ENCODE measurements around the gene CCDC88C.

Gene CCDC88C

DNA sequence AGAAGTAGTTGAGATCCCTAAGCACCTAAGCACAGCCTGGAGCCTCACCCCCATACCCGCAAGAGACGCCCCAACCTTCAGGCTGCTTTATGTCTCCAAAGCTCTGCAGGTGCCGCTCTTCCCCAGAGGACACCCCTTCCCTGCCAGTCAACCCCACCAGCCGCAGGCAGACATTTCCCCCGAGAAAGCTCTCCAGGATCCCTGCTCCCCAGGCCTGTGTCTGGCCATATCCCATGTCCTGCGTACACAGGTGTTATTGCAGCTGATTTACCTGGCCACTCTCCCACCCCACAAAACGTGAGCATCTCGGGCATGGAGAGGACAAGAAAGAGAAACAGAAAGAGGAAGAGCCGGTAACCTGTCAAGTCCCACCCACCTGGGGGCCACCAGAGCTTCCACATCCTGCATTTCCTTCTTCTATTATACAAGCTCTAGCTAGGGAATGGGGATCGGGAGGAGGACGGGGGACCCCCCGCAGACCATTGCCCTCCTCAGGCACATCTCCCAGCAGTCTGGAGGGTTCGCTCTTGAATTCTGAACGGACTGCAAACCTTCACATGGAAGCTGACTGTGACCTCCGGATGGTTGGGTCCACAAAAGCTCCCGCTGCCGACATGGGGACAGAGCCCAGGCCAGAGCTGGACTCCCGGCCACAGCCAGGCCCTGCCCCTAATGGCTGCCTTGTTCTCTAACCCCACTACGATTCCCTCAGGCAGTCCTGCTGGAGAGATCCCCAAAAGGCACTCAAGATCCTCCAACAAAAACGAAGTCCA is 17.6 kb downstream of the CCDC88C start:
- DNase-seq (ENCODE audit: low read depth): no peak

DNA sequence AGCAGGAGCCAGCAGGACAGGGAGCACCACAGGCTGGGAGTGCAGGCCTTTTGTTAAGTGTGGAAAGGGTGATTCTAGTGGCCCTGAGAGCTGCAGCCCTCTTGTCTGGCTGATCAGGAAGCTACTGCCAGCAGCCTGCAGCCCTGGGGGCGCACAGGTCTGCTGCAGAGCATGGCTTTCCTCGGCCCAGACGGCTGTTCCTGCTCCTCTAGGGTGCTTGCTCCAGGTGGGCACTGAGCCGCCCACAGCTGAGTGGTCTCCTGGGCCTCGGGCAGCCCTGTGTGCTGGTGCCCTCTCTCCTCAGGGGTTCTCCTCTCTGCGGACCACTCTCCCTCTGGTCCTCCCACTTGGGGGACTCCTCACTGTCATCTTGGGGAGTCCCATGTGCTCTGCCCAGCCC is 18.9 kb downstream of the CCDC88C start:
- no peak for DNase-seq (ENCODE audit: low read depth)

DNA sequence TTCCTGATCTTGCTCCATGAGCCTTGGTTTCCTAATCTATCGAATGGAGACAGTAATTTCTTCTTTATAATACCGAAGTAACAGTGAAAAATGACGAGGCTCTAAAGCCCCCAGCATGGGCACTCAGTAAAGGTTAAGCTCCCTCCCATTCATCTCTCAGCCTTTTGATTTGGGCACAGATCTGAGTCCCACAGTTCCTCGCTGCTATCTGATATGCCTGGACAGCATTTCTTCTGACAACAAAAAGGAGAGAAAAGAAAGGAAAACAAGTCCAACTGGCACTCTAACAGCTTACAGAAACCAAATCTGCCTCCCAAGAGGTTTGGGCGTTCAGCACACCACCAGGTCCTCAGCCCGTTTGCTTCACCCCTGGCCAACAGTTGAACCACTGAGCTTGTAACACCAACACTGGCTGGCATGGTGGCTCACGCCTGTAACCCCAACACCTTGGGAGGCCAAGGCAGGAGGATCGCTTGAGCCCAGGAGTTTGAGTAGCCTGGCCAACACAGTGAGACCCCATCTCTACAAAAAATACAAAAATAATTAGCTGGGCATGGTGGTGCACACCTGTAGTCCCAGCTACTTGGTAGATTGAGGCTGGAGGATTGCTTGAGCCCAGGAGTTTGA is 19.5 kb downstream of the CCDC88C start:
- DNase-seq (ENCODE audit: low read depth): no peak

DNA sequence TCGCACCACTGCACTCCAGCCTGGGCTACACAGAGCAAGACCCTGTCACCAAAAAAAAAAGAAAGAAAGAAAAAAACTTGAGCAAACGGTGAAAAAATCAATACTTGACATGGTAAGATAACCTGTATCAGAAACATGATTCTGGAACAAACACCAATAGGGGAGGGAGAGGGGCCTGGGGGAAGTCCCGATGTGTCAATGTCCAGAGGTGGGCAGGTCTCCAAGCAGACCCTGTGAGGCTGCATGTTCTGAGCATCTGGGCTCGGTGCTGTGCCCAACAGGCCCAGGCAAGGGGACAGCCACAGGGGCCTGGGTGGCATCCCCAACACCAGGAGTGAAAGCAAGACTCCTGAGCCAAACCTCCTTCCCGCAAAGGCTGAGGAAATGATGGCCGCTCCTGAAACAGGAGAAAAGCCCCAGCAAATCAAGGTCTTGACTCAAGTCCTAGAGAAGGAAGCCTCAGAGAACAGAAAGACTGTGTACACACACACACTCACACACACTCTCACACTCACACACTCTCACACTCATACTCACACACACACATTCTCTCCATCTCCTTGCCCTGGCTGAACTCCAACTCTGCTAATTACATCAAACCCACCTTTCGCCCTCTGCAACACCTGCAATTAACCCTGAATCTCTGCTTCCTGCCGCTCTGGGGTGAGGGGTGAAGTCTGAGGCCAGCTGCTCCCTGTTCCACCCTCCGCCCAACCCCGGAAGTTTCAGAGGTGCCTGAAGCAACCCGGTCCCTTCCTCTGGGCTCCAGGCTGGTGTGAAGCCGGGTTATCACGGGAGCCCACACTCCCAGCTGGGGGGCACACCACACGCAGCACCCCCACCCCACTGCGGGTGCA is 20.4 kb downstream of the CCDC88C start:
- DNase-seq (ENCODE audit: low read depth): no peak

DNA sequence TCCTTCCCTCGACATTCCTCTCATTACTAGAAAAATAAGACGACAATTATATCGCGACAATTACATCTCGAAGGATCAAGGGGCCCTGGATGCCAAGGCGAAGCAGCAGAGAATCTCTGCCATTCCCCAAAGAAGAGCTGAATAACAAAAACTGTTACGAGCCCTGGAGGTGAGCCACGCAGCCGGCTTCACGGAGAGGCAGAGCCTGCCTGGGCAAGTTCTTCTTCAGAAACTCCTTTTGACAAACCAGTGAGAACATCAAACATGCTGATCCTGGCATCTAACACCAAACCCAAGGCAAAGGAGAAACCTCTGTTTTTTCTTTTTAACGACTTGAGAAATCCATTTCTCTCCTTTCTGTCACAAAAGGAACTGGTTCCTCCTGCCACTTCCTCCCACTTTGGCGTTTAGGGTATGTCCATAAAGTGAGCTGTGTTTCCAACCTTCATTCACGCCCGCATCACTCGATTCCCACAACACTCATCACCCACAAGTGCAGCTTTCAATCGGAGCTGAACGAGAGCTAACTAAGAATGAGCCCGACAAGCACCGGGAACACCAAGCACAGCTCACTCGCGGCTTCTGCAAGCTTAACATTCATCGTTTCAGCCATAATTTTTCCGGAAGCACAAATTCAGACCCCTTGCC is 21.5 kb downstream of the CCDC88C start:
- no peak for DNase-seq (ENCODE audit: low read depth)

DNA sequence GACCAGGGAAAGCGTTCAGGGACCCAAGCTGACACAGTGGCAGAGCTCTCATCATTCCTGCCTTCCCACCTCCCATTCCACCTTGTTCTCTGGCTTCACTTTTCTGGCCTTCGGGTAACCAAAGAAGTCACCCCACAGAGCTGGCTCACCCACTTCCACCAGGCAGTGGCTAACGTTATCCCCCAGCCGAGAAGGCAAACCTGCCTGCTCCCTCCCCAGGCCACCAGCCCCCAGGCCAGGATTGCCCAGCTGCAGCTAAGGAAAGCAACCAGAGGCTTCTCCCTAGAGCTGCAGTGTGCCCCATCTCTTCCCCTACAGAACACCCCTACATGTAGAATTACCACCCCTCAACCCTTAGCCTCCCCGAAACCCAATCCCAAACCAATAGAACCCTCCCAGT is 22.2 kb downstream of the CCDC88C start:
- no peak for DNase-seq (ENCODE audit: low read depth)

DNA sequence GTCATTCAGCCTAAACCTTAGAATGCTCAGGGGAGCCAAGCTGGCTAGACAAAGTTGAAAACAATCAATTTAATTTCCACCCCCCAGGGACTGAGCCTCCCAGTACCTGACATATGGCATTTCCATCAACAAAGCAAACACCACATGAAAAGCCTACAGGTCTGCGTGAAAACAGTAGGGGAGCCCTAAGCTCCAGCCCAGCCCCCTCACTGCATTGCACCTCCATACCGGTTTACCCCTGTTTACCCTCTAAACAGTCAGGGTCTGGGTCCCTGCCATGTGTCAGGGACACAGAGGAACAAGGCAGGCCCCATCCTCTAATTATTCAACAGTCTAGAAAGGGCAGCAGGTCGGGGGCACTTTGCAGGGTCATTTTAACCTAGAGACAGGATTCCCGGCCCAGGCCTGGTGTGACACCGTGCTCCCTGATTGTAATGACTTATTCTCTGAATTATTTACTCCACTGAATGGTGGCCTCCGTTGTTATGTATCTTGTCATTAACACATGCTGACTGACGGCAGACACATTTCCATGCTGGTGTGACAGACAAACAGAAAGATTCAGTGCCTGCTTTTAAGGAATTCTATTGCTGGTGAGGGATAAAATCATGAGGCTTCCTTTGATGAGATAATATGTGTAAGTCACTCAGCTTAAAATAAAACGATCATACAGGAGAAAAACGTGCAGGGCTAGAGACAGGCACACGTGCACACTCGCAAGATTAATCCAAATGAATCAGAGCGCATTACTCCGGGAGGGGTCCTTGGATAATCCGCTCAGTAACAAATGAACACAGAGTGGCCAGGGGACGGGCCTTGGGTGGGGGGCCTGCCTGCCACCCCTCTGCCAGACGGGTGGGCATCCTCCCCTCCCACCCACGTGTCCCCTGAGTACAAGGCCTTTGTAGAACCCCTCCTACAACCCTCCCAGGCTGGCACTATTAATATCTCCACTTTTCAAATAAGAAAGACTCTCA is 23.2 kb downstream of the CCDC88C start:
- no peak for DNase-seq (ENCODE audit: low read depth)

DNA sequence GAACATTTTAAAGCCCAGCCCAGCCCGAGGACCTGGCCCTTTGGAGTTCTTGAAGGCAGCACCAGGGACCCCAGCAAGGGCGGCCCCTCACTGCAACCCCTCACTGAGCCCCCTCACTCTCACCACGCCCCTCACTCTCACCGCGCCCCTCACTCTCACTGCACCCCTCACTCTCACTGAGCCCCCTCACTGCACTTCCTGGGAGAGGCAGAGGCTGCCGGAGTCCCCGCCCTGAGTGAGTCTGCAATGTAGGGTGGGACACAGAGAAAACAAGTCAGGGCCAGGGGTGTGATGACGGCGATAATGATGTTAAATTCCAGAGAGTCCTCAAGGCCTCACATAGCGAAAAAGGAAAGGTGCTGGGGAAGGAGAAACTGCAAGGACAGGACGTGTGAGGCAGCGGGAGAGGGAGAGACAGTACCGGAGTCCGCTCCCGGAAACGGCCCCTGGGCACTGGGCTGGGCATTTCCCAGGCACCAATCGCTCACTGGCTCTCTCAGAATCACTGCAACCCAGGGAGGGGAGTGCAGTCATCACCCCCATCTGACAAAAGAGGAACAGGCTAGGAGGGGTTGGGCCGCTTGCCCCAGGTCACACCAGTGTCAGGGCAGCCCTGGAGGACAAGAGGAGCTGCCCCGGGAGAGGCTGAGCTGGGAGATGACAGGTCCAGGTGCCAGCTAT is 24.9 kb downstream of the CCDC88C start:
- DNase-seq (ENCODE audit: low read depth): no peak

DNA sequence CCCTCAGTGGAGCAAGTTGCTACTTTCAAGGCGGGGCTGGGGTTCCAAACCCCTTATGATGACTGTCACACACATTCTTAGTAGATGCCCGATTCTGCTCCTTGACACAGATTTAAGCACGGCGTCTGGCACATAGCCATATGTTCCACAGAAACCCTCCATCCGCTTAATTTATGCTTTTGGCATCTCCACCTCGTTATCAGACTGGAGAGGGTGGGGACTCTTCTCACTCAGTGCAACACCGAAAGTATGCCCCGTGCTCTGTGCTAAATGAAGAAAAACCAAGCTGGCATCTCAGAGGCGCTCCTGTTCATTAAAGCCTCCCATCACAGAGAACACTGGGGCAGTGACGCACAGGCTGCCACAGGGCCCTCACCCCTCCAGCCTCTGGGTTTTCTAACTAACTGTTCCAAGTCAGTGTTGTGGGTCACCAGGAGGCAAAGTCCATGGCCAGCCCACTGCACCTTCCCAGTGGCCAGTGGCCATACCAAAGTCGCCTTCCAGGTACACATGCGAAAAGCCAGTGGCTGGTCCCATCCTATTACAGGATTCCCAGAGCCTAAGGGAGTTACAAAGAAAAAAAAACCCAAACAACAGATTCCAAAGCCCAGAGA is 27.3 kb downstream of the CCDC88C start:
- DNase-seq (ENCODE audit: low read depth): no peak

DNA sequence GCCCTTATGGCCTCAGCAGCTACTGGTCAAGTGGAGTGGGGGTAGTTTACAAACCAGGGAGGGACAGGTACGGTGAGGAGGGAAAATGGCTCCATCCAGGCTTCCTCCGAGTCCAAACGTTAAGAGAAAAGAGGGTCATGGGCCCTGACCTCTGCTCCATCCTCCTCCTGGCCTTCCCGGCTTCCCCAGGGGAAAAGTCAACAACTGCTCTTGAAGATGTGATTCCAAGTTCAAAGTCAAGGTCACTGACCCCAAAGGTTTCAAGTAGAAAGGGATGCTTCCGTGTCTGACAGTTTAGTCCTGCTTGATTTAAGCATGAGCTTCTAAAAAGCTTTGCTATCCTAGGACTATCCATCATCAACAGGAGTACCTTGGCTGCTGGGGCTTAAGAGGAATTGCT is 28.5 kb downstream of the CCDC88C start:
- no peak for DNase-seq (ENCODE audit: low read depth)

DNA sequence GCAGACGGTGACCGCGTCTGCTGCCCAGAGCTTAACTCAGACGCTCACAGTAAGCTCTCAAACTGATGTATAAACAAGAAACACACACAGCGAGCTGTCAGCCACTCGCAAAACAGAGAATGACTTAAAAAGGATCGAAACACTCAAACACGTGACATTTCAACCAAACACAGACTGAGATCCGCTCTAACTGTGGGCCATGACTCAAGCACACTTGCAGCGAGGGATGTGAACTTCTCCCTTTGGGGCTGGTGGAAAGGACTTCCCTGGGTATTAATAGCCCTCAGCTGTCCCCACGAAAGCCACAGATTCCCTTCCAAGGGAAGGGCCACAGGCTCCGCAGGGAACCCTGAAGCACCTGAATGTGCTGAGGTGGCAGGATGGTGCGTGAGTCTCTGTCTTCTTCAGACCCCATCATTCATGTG is 29.1 kb downstream of the CCDC88C start:
- DNase-seq (ENCODE audit: low read depth): no peak

DNA sequence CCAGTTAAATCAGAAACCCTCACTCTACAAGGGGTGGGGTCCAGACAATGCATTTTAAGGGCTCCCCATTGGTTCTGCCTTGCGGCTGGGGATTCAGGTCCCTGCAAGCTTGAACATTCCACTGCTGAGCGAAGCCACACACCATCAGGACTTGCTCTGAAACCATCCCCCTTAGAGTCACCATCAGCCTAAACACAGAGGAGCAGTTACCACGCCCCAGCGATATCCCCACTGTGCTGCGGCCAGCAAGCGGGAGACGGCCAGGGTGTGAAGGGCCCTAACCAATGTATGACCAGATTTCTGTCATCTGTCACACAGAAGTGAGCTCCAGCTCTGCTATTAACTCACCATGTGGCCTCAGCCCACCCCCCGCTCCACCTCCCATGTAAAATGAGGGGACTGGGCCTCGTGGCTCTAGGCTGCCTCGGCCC is 29.7 kb downstream of the CCDC88C start:
- no peak for DNase-seq (ENCODE audit: low read depth)

DNA sequence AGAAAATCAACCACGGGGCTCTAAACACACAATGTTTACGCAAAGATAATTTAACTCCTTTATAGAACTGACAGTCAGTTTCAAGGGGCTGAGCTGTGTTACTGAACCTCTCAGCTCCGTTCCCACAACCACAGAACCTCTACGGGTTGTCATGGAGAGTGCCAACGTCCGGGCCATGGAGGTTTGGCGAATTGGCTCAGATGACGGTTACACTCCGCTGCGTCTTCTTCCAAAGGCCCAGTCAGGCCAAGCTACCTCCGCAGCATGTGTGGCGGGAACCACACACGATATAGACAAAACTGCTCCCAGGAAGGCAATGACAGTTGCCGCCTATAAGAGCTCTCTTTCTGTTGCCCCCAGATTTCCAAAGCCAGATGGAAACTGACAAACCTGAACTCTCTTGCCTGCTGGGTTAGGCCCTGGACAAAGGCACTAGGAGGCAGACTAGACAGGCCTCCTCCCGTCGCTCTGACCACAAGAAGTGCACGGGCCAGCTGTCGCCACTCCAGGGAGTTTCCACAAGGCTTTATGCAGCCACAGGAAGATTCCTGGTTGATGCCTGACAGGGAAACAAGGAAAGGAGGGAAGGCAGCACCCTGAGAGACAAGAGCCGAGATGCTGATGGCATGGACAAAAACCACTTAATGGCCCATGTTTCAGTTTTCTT is 30.3 kb downstream of the CCDC88C start:
- no peak for DNase-seq (ENCODE audit: low read depth)

DNA sequence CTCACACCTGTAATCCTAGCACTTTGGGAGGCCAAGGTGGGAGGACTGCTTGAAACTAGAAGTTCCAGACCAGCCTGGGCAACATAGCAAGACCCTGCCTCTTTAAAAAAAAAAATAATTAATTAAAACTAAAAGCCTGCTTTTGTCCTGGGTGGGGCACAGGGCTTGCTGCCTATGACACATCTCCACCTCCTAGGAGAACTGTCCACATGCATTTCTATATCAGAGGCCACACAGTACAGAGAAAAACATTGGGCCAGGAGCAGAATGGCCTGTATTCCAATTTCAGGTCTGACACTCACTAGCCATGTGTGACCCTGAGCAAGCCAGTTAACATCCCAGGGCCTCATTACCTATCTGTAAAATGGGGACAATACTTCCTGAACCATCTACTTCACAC is 31.9 kb downstream of the CCDC88C start:
- no peak for DNase-seq (ENCODE audit: low read depth)

DNA sequence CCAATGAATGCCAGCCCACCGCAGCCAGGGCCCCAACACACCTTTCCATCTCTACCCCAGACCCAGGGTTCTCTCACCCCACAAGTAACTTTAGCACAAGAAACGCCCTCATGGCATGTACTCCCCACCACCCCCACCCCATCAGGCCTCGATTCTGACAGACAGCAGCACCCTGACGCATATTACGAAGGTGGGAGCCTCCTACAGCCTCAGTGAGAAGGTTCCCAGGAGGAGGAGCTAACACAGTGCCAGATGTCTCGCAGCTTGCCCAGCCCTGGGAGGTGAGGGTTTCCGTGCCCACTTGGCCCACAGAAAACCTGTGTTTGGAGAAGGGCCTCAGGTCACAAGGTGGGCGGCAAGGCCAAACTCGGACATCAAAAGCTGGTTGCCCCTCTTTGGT is 32.4 kb downstream of the CCDC88C start:
- no peak for DNase-seq (ENCODE audit: low read depth)

DNA sequence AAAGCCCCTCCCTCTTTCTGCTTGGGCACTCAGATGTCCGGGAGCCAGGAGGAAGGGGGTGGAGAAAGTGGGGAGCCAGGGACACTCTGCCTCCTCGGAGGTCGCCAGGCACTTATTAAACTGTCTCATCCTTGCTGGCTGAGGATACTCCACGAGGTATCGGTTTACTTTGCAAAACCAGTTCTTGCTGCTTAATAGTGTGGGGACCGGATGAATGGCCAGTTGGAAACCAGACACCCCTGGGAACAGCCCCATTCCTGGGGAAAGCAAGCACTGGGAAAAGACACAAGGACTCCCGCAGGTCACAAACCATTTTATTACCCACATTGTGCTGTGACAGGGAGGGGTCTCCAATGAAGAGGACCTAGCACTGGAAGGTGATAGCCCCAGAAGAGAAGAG is 34.2 kb downstream of the CCDC88C start:
- no peak for DNase-seq (ENCODE audit: low read depth)

DNA sequence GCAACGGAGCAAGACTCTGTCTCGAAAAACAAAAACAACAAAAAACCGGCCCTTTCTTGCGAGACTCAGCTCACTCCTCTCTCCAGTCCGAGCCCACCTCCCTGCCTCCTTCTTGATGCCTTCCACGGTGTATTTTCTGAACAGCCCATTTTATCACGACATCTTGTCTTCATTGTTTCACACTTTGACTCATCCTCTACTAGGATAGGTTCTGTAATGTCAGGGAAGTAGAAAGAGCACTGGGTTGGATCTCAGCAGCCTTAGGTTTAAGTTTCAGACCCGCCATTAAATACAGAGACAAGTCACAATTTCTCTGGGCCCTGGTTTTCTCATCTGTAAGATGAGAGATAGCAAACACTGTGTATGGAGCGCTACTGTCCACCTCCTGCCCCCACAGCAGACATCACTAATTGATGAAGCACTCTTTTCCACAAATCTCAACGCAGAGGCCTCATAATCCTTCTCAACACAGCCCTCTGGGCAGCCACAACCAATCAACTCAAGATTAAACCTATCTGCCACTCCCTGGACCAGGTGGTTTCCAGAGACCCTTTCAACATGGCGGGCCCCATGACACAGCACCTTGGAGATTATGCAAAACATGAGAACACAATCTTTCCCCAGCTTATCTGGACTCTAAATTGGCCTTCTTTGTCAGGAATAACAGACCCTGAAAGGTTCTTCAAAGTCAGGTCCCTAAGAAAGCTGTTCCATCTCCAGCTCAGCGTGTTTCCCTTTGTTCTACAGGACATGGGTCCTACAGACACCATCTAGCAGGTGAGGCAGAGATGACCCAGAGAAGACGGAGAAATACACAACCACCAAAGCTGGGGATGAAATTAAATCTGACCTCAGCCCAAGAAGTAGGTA is 35.6 kb downstream of the CCDC88C start:
- no peak for DNase-seq (ENCODE audit: low read depth)

DNA sequence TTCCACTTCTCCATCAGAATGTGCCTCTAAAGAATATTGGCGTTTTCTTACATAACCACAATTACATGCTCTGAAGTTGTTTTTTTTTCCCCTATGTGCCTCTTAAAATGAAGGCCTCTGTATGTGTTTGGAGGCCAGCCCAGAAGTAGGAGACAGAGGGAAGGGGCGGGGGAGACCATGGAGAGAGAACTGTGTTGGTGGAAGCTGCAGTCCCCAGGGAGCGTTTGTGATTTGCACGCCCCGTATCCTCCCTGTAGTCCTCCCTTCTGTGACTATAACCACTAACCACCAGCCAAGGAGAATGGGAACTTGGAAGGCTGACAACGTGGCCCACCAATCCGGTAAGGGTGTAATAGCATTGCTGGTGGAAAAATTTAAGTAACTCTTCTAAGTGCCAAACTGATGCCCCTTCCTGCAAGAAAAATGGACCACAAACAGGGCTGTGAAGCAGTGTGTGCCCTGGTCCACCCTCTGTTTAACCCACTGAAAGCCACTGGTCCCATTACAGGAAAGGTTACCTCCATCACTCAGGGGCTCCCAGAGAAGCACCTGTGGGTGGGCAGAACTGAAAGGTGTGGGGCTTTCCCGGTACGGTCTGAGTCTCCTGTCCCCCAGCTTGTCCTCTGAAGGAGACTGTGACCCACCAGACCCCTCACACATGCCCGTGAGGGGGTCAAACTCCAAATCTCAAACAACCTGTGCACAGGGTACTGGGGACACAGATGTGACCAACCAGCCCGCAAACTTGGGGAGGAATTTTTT is 36.8 kb downstream of the CCDC88C start:
- no peak for DNase-seq (ENCODE audit: low read depth)
